A673 (cell line): ENCODE results near the gene RALGAPB. TPM values are rescaled to one million over a fixed set of nuclear protein-coding genes. Genes with fewer than 3 reads are reported as not detected.

ENCODE experiments used
- BruUV-seq: library from RNA; stranded (reverse); fragments of 400-500 nt; replicated peaks from 2 replicates; lab custom pipeline; 2021; lab: Mats Ljungman, UMichigan
- CTCF ChIA-PET: fragments of 300-600 bp; sonication (Branson Sonifier 250); formaldehyde crosslinking; loops from one replicate; lab custom pipeline; 2022; ENCODE audit warnings: antibody characterized with exemption; lab: Charles Lee
- POLR2A ChIA-PET: fragments of 300-600 bp; sonication (Branson Sonifier 250); formaldehyde crosslinking; loops from one replicate; lab custom pipeline; 2022; ENCODE audit warnings: antibody characterized with exemption; ENCODE audit not compliant: low non-redundant PET; lab: Charles Lee
- DNase-seq: peaks from one replicate; pipeline ENCODE4 v3.0.0-alpha.2; 2015; ENCODE audit warnings: low spot score
- H3K27ac ChIP-seq: fragments of 200-600 bp; sonication (generic); 2 replicates; pipeline ENCODE4 v1.5.1; 2016; ENCODE audit warnings: mixed run types, low read depth, mild to moderate bottlenecking, mixed read lengths, antibody characterized with exemption, low read length; ENCODE audit not compliant: poor library complexity, severe bottlenecking
- H3K27me3 ChIP-seq: fragments of 200-600 bp; sonication (generic); replicated peaks from 2 replicates; pipeline ENCODE4 v1.6.1; 2017; ENCODE audit warnings: mixed run types, low read depth, mild to moderate bottlenecking, mixed read lengths, antibody characterized with exemption, low read length; ENCODE audit not compliant: insufficient read depth, poor library complexity
- H3K36me3 ChIP-seq: fragments of 200-600 bp; sonication (generic); 2 replicates; pipeline ENCODE4 v1.6.1; 2016; ENCODE audit warnings: mixed run types, mild to moderate bottlenecking, mixed read lengths, antibody characterized with exemption, low read length; ENCODE audit not compliant: insufficient read depth, poor library complexity, severe bottlenecking
- H3K4me1 ChIP-seq: fragments of 200-600 bp; sonication (generic); 2 replicates; pipeline ENCODE4 v1.6.1; 2017; ENCODE audit warnings: mixed run types, mild to moderate bottlenecking, mixed read lengths, antibody characterized with exemption, low read length; ENCODE audit not compliant: insufficient read depth, poor library complexity, severe bottlenecking
- H3K4me3 ChIP-seq: fragments of 200-600 bp; sonication (generic); 2 replicates; pipeline ENCODE4 v1.5.1; 2016; ENCODE audit warnings: low read depth, mixed run types, mild to moderate bottlenecking, mixed read lengths, low read length; ENCODE audit not compliant: poor library complexity, severe bottlenecking
- H3K9me3 ChIP-seq: fragments of 200-600 bp; sonication (generic); 2 replicates; pipeline ENCODE4 v1.6.1; 2016; ENCODE audit warnings: mixed run types, low read depth, mild to moderate bottlenecking, mixed read lengths, antibody characterized with exemption, low read length; ENCODE audit not compliant: poor library complexity, severe bottlenecking
- EZH2 ChIP-seq: fragments of 200-600 bp; sonication (generic); IDR thresholded peaks from 2 replicates; pipeline ENCODE4 v1.6.1; 2017; ENCODE audit warnings: borderline replicate concordance, low read depth, mild to moderate bottlenecking, mixed read lengths, antibody characterized with exemption, low read length; ENCODE audit not compliant: poor library complexity, severe bottlenecking
- intact Hi-C: fragments of 100-400 bp; cut with micrococcal nuclease; formaldehyde crosslinking; loops from one replicate; pipeline ENCODE4 v1.10.0; 2022; ENCODE audit not compliant: unreplicated experiment
- total RNA-seq: library from RNA; stranded (reverse); gene quantifications from 2 replicates; pipeline ENCODE4 v1.2.3, GENCODE V29; 2021
- TF ChIP-seq, protein P1 (sequence below): fragments of 300-800, 200-600 bp; sonication (generic); conservative IDR thresholded peaks from 2 replicates; pipeline ENCODE4 v1.5.1; 2017; ENCODE audit warnings: low read depth, mild to moderate bottlenecking, antibody characterized with exemption, low read length, moderate library complexity, mixed read lengths

RALGAPB gene
- total RNA-seq, 1 experiment from 2014 or later, result 34.4 TPM

DNA sequence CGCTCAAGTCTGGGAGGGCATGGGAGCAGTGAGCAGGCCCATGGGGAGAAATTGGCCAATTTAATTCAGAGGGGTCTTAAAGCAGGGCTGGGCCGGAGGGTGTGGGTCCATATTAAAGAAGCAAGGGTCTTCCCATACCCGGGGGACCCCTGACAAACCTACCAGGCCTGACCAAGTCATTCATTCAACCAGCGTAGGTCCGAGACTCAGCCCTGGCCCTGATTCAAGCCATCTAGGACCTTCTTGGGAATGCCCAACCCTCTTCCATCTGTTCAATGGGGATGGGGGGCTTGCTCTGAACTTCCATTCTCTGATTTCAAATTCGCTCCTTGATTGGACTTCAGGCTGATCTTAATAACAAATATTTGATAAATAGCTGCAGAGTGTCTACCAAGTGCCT lies 115.7 kb downstream of the RALGAPB start:
- ChIA-PET CTCF (no interaction called here), POLR2A (no interaction called here)
- intact Hi-C loops, result no loop called here
- no peak for DNase-seq
- no TSS peak for BruUV-seq
- no peaks in the 10 kb centered on the region for H3K4me1 ChIP-seq
- H3K4me3 ChIP-seq, result no peak overlapping the region
- no peak for TF ChIP-seq EZH2
- TF ChIP-seq, protein P1, sequence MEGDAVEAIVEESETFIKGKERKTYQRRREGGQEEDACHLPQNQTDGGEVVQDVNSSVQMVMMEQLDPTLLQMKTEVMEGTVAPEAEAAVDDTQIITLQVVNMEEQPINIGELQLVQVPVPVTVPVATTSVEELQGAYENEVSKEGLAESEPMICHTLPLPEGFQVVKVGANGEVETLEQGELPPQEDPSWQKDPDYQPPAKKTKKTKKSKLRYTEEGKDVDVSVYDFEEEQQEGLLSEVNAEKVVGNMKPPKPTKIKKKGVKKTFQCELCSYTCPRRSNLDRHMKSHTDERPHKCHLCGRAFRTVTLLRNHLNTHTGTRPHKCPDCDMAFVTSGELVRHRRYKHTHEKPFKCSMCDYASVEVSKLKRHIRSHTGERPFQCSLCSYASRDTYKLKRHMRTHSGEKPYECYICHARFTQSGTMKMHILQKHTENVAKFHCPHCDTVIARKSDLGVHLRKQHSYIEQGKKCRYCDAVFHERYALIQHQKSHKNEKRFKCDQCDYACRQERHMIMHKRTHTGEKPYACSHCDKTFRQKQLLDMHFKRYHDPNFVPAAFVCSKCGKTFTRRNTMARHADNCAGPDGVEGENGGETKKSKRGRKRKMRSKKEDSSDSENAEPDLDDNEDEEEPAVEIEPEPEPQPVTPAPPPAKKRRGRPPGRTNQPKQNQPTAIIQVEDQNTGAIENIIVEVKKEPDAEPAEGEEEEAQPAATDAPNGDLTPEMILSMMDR, result no peak
- H3K9me3 ChIP-seq, result no peaks in the 10 kb centered on the region
- H3K36me3 ChIP-seq, result no peaks in the 10 kb centered on the region
- no peak overlapping the region for H3K27ac ChIP-seq
- H3K27me3 ChIP-seq, result no peaks in the 10 kb centered on the region

DNA sequence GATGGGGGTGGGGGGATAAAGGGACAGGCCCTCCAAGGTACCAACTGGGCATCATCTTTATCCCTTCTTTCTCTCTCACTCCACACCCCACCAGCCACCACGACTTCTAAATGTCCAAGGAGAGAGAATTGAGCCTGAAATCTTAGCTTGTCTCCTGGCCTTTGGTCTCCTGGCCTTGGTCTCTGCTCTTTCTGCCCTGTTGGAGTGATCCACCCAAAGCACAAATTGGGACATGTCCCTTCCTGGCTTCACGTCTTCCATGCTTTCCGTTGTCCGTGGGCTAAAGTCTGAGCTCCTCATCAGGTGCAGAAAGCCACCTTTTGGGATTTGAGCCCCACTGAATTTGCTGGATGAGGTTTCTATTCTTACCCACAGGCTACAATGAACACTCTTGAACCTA lies 116.7 kb downstream of the RALGAPB start:
- Histone ChIP-seq H3K9me3 (no peaks in the 10 kb centered on the region), H3K4me1 (no peaks in the 10 kb centered on the region), H3K27ac (no peak overlapping the region), H3K4me3 (no peak overlapping the region), H3K27me3 (no peaks in the 10 kb centered on the region), H3K36me3 (no peaks in the 10 kb centered on the region)
- TF ChIP-seq EZH2, result no peak
- TF ChIP-seq, protein P1, result no peak
- POLR2A ChIA-PET, result no interaction called here
- intact Hi-C loops, result no loop called here
- BruUV-seq, result no TSS peak
- no peak for DNase-seq
- CTCF ChIA-PET, result no interaction called here

DNA sequence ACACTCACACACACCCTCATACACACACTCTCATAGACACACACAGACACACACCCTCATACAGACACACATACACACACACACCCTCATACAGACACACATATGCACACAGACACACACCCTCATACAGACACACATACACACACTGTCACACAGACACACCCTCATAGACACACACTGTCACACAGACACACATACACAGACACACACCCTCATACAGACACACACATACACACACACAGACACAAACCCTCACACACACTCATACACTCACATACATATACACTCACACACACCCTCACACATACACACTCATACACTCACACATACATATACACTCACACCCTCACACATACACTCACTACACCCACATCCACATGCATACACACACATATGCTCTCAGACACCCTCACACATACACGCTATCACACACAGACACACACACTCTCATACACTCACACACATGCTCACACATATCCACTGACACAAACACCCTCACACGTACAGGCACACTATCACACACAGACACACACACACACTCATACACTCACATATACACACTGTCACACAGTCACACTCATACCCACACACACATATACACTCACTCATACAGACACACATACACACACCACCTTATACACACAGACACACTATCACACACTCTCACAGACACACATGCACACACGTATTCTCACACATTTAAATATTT lies 117.5 kb downstream of the RALGAPB start:
- Histone ChIP-seq H3K27ac (no peak overlapping the region), H3K27me3 (no peaks in the 10 kb centered on the region), H3K9me3 (no peaks in the 10 kb centered on the region), H3K4me3 (no peak overlapping the region), H3K4me1 (no peaks in the 10 kb centered on the region), H3K36me3 (no peaks in the 10 kb centered on the region)
- DNase-seq, result no peak
- ChIA-PET CTCF (no interaction called here), POLR2A (no interaction called here)
- intact Hi-C loops, result no loop called here
- TF ChIP-seq, protein P1, result no peak
- no peak for TF ChIP-seq EZH2
- no TSS peak for BruUV-seq
